ENCODE results near the gene SCRN2. TPM values are rescaled to one million over a fixed set of nuclear protein-coding genes. Genes with fewer than 3 reads are reported as not detected.

The SCRN2 gene
- total RNA-seq, 4 donors from 2014 or later, result 11.0 to 22.3 (median 16.8) TPM

DNA sequence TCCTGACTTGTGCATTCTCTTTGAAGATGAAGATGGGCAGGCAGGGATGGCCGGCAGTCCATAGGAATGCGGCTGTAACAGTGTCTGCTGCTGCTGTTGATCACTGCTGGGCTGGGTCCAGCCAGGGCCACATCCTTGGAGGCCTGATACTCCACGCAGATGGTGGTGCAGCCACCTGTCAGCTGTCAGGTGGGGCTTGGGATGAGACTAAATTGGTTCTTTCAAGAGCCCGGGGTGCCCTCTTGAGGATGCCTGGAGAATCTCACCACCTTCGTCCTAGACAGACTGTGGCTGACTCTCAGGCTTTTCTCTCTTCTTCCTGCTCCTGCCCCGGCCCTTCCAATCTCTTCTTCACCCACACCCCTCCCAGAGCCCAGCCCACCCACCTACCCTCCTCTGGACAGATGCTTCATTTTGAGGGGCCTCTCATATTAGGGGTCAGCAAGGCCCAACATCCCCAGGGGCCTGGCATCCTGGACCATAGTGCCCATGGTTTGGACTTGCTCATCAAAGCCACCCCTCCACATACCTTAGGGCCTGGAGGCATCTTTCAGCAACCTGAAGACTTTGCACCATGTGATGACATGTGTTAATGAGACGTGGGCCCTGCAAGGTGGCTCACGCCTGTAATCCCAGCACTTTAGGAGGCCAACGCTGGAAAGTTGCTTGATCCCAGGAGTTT is 38.6 kb downstream of the SCRN2 start:
- Histone ChIP-seq H3K27ac (no peak overlapping the region), H3K36me3 (no peaks in the 10 kb centered on the region), H3K9me3 (no peaks in the 10 kb centered on the region), H3K27me3 (no peaks in the 10 kb centered on the region), H3K4me3 (no peak overlapping the region), H3K4me1 (peaks cover 0 to 19% of the 10 kb centered on the region in 2 donors)
- ATAC-seq, result peak; percentile 50 to 61
- intact Hi-C loops (cut with DNase I; ENCODE audit: low total_unique reads) (loop anchor here (5.0 to 10.0 kb wide), 2 partner anchors 108 to 140 kb away; partner anchors contain the start of gene TBKBP1), in situ Hi-C loops (cut with MboI; ENCODE audit: low sequenced_read_pairs in 4 of 4) (loop anchor here in 1 of 4 donors (10.0 kb wide), 1 partner anchor 108 kb away; the partner anchor contains the start of gene TBKBP1)
- no peak for TF ChIP-seq POLR2A (IDR thresholded peaks at IDR 0.05)
- peak; percentile 28 to 56 (median 45) for TF ChIP-seq CTCF (IDR thresholded peaks at IDR 0.05 in 4 of 5, conservative IDR thresholded peaks at IDR 0.05 in 1 of 5)
- DNase-seq, result peak in 1 of 2 donors; percentile 40

- H3K4me3 ChIP-seq, result no peak overlapping the region
- H3K4me1 ChIP-seq, result peaks cover 0 to 14% of the 10 kb centered on the region in 2 donors
- no peaks in the 10 kb centered on the region for H3K36me3 ChIP-seq
- H3K27me3 ChIP-seq, result no peaks in the 10 kb centered on the region
- ATAC-seq, result no peak
- no peak overlapping the region for H3K27ac ChIP-seq
- intact Hi-C loops (cut with DNase I; ENCODE audit: low total_unique reads), result loop anchor here (5.0 to 10.0 kb wide), 2 partner anchors 107 to 140 kb away; partner anchors contain the start of gene TBKBP1
- H3K9me3 ChIP-seq, result no peaks in the 10 kb centered on the region
- in situ Hi-C loops (cut with MboI; ENCODE audit: low sequenced_read_pairs in 4 of 4), result loop anchor here in 1 of 4 donors (10.0 kb wide), 1 partner anchor 107 kb away; the partner anchor contains the start of gene TBKBP1
- DNase-seq, result no peak
- TF ChIP-seq POLR2A (IDR thresholded peaks at IDR 0.05), result no peak
- TF ChIP-seq CTCF (IDR thresholded peaks at IDR 0.05 in 4 of 5, conservative IDR thresholded peaks at IDR 0.05 in 1 of 5), result no peak
These were observed 39.2 kb downstream of the SCRN2 start for GRCh38 chr17:47801906-47802305.

GRCh38 chr17:47801176-47801765 is 39.8 kb downstream of the SCRN2 start:
- Histone ChIP-seq H3K9me3 (no peaks in the 10 kb centered on the region), H3K4me1 (peaks cover 0 to 7% of the 10 kb centered on the region in 2 donors), H3K4me3 (no peak overlapping the region), H3K27ac (no peak overlapping the region), H3K36me3 (no peaks in the 10 kb centered on the region), H3K27me3 (no peaks in the 10 kb centered on the region)
- intact Hi-C loops (cut with DNase I; ENCODE audit: low total_unique reads) (loop anchor here (5.0 to 10.0 kb wide), 2 partner anchors 106 to 139 kb away; partner anchors contain the start of gene TBKBP1), in situ Hi-C loops (cut with MboI; ENCODE audit: low sequenced_read_pairs in 4 of 4) (loop anchor here in 1 of 4 donors (10.0 kb wide), 1 partner anchor 106 kb away; the partner anchor contains the start of gene TBKBP1)
- TF ChIP-seq POLR2A (IDR thresholded peaks at IDR 0.05) (no peak), CTCF (IDR thresholded peaks at IDR 0.05 in 4 of 5, conservative IDR thresholded peaks at IDR 0.05 in 1 of 5) (no peak)
- DNase-seq (no peak), ATAC-seq (no peak)

DNA sequence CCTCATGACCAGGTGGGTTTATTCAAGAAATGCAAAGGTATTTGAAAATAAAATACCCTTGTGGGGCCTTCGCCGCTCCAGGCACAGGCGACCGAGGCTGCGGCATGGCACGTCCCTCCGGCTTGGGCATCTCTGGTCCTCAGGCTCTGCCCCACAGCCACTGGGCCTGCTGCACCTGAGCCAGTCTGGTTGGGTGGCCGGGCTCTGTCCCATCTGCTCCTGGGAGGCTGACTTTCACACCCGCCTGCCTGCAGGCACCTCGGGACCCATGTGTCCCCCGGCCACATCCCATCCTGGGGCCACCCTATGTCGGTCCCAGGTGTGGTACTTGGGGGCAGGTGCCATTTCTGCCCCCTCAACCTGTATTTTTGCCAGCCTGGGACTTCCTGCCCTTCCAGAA is 40.4 kb downstream of the SCRN2 start:
- ATAC-seq, result no peak
- H3K9me3 ChIP-seq, result no peaks in the 10 kb centered on the region
- no peaks in the 10 kb centered on the region for H3K27me3 ChIP-seq
- H3K36me3 ChIP-seq, result no peaks in the 10 kb centered on the region
- no peak overlapping the region for H3K4me3 ChIP-seq
- DNase-seq, result no peak
- in situ Hi-C loops (cut with MboI; ENCODE audit: low sequenced_read_pairs in 4 of 4), result loop anchor here in 1 of 4 donors (10.0 kb wide), 1 partner anchor 106 kb away; the partner anchor contains the start of gene TBKBP1
- no peak for TF ChIP-seq POLR2A (IDR thresholded peaks at IDR 0.05)
- TF ChIP-seq CTCF (IDR thresholded peaks at IDR 0.05 in 4 of 5, conservative IDR thresholded peaks at IDR 0.05 in 1 of 5), result no peak
- intact Hi-C loops (cut with DNase I; ENCODE audit: low total_unique reads), result loop anchor here (5.0 to 10.0 kb wide), 2 partner anchors 106 to 138 kb away; partner anchors contain the start of gene TBKBP1
- H3K4me1 ChIP-seq, result peaks cover 0 to 1% of the 10 kb centered on the region in 2 donors
- no peak overlapping the region for H3K27ac ChIP-seq
